Spinal cord (tissue), 10 donors: ENCODE results near the gene UBR7. TPM values are rescaled to one million over a fixed set of nuclear protein-coding genes. Genes with fewer than 3 reads are reported as not detected.
"Not testable (repeated sequence)": the region's sequence is repeated elsewhere in the genome, so short reads cannot be mapped to it uniquely, and the experiment has no call there.

ENCODE experiments used
- DNase-seq, 6 donors: peaks; one replicate each; pipeline versions ENCODE4 v3.0.0 to v3.0.0-alpha.2; 2013 to 2015; ENCODE audit warnings: low spot score in 6 of 6, low read depth in 4 of 6
- H3K27ac ChIP-seq: one replicate; pipeline ENCODE4 v1.5.1; 2013; ENCODE audit warnings: low read depth, low read length, control low read depth
- H3K27me3 ChIP-seq: one replicate; pipeline ENCODE4 v1.6.1; 2013; ENCODE audit warnings: low read length; ENCODE audit not compliant: control insufficient read depth, insufficient read depth
- H3K36me3 ChIP-seq: one replicate; pipeline ENCODE4 v1.6.1; 2013; ENCODE audit warnings: low read length; ENCODE audit not compliant: control insufficient read depth, insufficient read depth
- H3K4me1 ChIP-seq: one replicate; pipeline ENCODE4 v1.6.1; 2013; ENCODE audit warnings: low read length; ENCODE audit not compliant: control insufficient read depth, insufficient read depth
- H3K4me3 ChIP-seq: one replicate; pipeline ENCODE4 v1.5.1; 2013; ENCODE audit warnings: low read depth, low read length, control low read depth
- H3K9me3 ChIP-seq: one replicate; pipeline ENCODE4 v1.6.1; 2013; ENCODE audit warnings: low read length; ENCODE audit not compliant: control insufficient read depth, insufficient read depth
- WGBS: methylation state at CpG from one replicate; pipeline ENCODE4 v1.1.5; 2013; ENCODE audit warnings: missing lambda C conversion rate; ENCODE audit not compliant: insufficient coverage; 5-methylcytosine and 5-hydroxymethylcytosine counted together
- polyA plus RNA-seq, 2 donors: library from polyadenylated mRNA; unstranded; fragments of 120-200 nt; gene quantifications; one replicate each; pipeline ENCODE4 v1.2.1, GENCODE V29; 2013; ENCODE audit not compliant: insufficient read length in 2 of 2
- total RNA-seq, 2 donors: library from RNA; depleted of rRNA in 1 of 2; stranded (reverse); fragments of 120-200 nt in 1 of 2; fragments of >200 nt in 1 of 2; gene quantifications; one replicate each; pipeline versions ENCODE4 v1.2.3 to v1.2.4, GENCODE V29; 2013 to 2014
- donor health status: healthy.

UBR7 gene
- total and polyA plus RNA-seq, 4 donors, result 28.2 to 41.4 (median 39.2) TPM

- H3K27ac ChIP-seq, result no peak overlapping the region
- H3K4me3 ChIP-seq, result no peak overlapping the region
- WGBS, result 100% methylated on average over 1 of the region's 3 CpGs
- H3K9me3 ChIP-seq, result no peaks in the 10 kb centered on the region
- DNase-seq, result peak in 4 of 6 donors; percentile 7 to 91 (median 55)
- H3K4me1 ChIP-seq, result no peaks in the 10 kb centered on the region
- H3K36me3 ChIP-seq, result peaks cover 61% of the 10 kb centered on the region
- no peaks in the 10 kb centered on the region for H3K27me3 ChIP-seq
Measured at GRCh38 chr14:93219103-93219726, 12.2 kb downstream of the UBR7 start.

GRCh38 chr14:93220509-93220908 is 13.5 kb downstream of the UBR7 start:
- peaks cover 64% of the 10 kb centered on the region for H3K36me3 ChIP-seq
- no peak overlapping the region for H3K27ac ChIP-seq
- H3K4me3 ChIP-seq, result no peak overlapping the region
- H3K27me3 ChIP-seq, result no peaks in the 10 kb centered on the region
- DNase-seq, result no peak
- H3K9me3 ChIP-seq, result no peaks in the 10 kb centered on the region
- no peaks in the 10 kb centered on the region for H3K4me1 ChIP-seq

GRCh38 chr14:93223565-93223964 is 16.5 kb downstream of the UBR7 start:
- H3K4me1 ChIP-seq, result no peaks in the 10 kb centered on the region
- WGBS, result 98% methylated on average over 27 of the region's 27 CpGs
- H3K27ac ChIP-seq, result no peak overlapping the region
- no peak overlapping the region for H3K4me3 ChIP-seq
- H3K36me3 ChIP-seq, result peaks cover 61% of the 10 kb centered on the region
- no peaks in the 10 kb centered on the region for H3K9me3 ChIP-seq
- H3K27me3 ChIP-seq, result no peaks in the 10 kb centered on the region
- DNase-seq, result no peak

- Histone ChIP-seq H3K27me3 (peaks cover 2% of the 10 kb centered on the region), H3K9me3 (no peaks in the 10 kb centered on the region), H3K4me3 (no peak overlapping the region), H3K36me3 (peaks cover 39% of the 10 kb centered on the region), H3K4me1 (peaks cover 18% of the 10 kb centered on the region), H3K27ac (no peak overlapping the region)
- 81% methylated on average over 3 of the region's 8 CpGs for WGBS
- no peak for DNase-seq
Measured at GRCh38 chr14:93228550-93228949, 21.5 kb downstream of the UBR7 start.

GRCh38 chr14:93230539-93230938 is 23.5 kb downstream of the UBR7 start:
- 97% methylated on average over 15 of the region's 16 CpGs for WGBS
- Histone ChIP-seq H3K9me3 (no peaks in the 10 kb centered on the region), H3K36me3 (peaks cover 24% of the 10 kb centered on the region), H3K27me3 (peaks cover 2% of the 10 kb centered on the region), H3K4me3 (no peak overlapping the region), H3K4me1 (peaks cover 18% of the 10 kb centered on the region), H3K27ac (no peak overlapping the region)
- DNase-seq, result no peak

- peak in 3 of 6 donors; percentile 31 to 78 (median 42) for DNase-seq
- 41% methylated on average over 37 of the region's 39 CpGs for WGBS
- Histone ChIP-seq H3K36me3 (peaks cover 21% of the 10 kb centered on the region), H3K9me3 (no peaks in the 10 kb centered on the region), H3K27me3 (peaks cover 2% of the 10 kb centered on the region), H3K4me1 (peaks cover 18% of the 10 kb centered on the region), H3K27ac (no peak overlapping the region), H3K4me3 (peak overlapping the region; percentile 45)
Measured at GRCh38 chr14:93231129-93231979, 24.3 kb downstream of the UBR7 start.

GRCh38 chr14:93232159-93232558 is 25.1 kb downstream of the UBR7 start:
- H3K27me3 ChIP-seq, result peaks cover 2% of the 10 kb centered on the region
- H3K9me3 ChIP-seq, result no peaks in the 10 kb centered on the region
- H3K4me1 ChIP-seq, result peaks cover 18% of the 10 kb centered on the region
- peaks cover 13% of the 10 kb centered on the region for H3K36me3 ChIP-seq
- peak overlapping the region; percentile 45 for H3K4me3 ChIP-seq
- no peak overlapping the region for H3K27ac ChIP-seq
- WGBS, result 68% methylated on average over 17 of the region's 17 CpGs
- DNase-seq, result no peak

- peaks cover 18% of the 10 kb centered on the region for H3K4me1 ChIP-seq
- not testable (repeated sequence) for DNase-seq, H3K27ac ChIP-seq, H3K9me3 ChIP-seq, H3K27me3 ChIP-seq, H3K36me3 ChIP-seq, H3K4me3 ChIP-seq
- WGBS, result 81% methylated on average over 3 of the region's 5 CpGs
Measured at GRCh38 chr14:93233078-93233477, 26.0 kb downstream of the UBR7 start.

GRCh38 chr14:93234798-93235197 is 27.7 kb downstream of the UBR7 start:
- WGBS, result 59% methylated on average over 10 of the region's 10 CpGs
- DNase-seq, result no peak
- H3K27ac ChIP-seq, result no peak overlapping the region
- peaks cover 18% of the 10 kb centered on the region for H3K4me1 ChIP-seq
- no peak overlapping the region for H3K4me3 ChIP-seq
- H3K27me3 ChIP-seq, result peaks cover 2% of the 10 kb centered on the region
- peaks cover 4% of the 10 kb centered on the region for H3K36me3 ChIP-seq
- no peaks in the 10 kb centered on the region for H3K9me3 ChIP-seq
